Ishikawa (cell line): ENCODE results near the gene NR5A1.

Source experiments
- CEBPB ChIP-seq: IDR thresholded peaks from 2 replicates; pipeline ENCODE4 v1.6.1; 2012
- EGR1 ChIP-seq: IDR thresholded peaks from 2 replicates; pipeline ENCODE4 v1.6.1; 2012
- MAX ChIP-seq: IDR thresholded peaks from 2 replicates; pipeline ENCODE4 v1.6.1; 2012
- RAD21 ChIP-seq: IDR thresholded peaks from 2 replicates; pipeline ENCODE4 v1.6.1; 2012; ENCODE audit warnings: low read depth
- TAF1 ChIP-seq: IDR thresholded peaks from 2 replicates; pipeline ENCODE4 v1.6.1; 2012; ENCODE audit warnings: low read depth, mild to moderate bottlenecking
- USF1 ChIP-seq: IDR thresholded peaks from 2 replicates; pipeline ENCODE4 v1.6.1; 2012

- TF ChIP-seq TAF1 = no peak
- TF ChIP-seq RAD21 = no peak
- no peak for TF ChIP-seq EGR1
- no peak for TF ChIP-seq CEBPB
- no peak for TF ChIP-seq MAX
- no peak for TF ChIP-seq USF1
These were observed 67.4 kb downstream of the NR5A1 start for GRCh38 chr9:124439686-124440243.
